ENCODE data around the gene ASL. TPM values are rescaled to one million over a fixed set of nuclear protein-coding genes. Genes with fewer than 3 reads are reported as not detected.

ASL gene
- total and polyA plus RNA-seq, 7 donors = 15.6 to 120 (median 30.7) TPM

GRCh38 chr7:66088861-66089838, 13.5 kb downstream of the ASL start:
- Histone ChIP-seq H3K27ac (no peak overlapping the region), H3K9me3 (no peaks in the 10 kb centered on the region), H3K4me1 (no peaks in the 10 kb centered on the region), H3K27me3 (no peaks in the 10 kb centered on the region), H3K36me3 (peaks cover 0 to 14% (median 0%) of the 10 kb centered on the region in 4 donors), H3K4me3 (no peak overlapping the region)
- DNase-seq = no peak
- WGBS, 2 donors = 79 to 86% methylated on average over 32 of the region's 32 CpGs
- no peak for TF ChIP-seq CTCF (IDR thresholded peaks at IDR 0.05)
- TF ChIP-seq POLR2AphosphoS5 (IDR thresholded peaks at IDR 0.05) = no peak
- no peak for TF ChIP-seq POLR2A (IDR thresholded peaks at IDR 0.05)
- TF ChIP-seq EP300 (IDR thresholded peaks at IDR 0.05) = no peak
- intact Hi-C loops (cut with DNase I) = no loop called here

GRCh38 chr7:66092654-66093053, 17.0 kb downstream of the ASL start:
- TF ChIP-seq POLR2AphosphoS5 (IDR thresholded peaks at IDR 0.05) (no peak), CTCF (IDR thresholded peaks at IDR 0.05) (no peak), POLR2A (IDR thresholded peaks at IDR 0.05) (no peak), EP300 (IDR thresholded peaks at IDR 0.05) (no peak)
- Histone ChIP-seq H3K36me3 (no peaks in the 10 kb centered on the region), H3K27me3 (no peaks in the 10 kb centered on the region), H3K4me1 (no peaks in the 10 kb centered on the region), H3K4me3 (no peak overlapping the region), H3K9me3 (no peaks in the 10 kb centered on the region), H3K27ac (no peak overlapping the region)
- intact Hi-C loops (cut with DNase I) = no loop called here
- WGBS, 2 donors = 95% methylated on average over 19 of the region's 19 CpGs
- no peak for DNase-seq

DNA sequence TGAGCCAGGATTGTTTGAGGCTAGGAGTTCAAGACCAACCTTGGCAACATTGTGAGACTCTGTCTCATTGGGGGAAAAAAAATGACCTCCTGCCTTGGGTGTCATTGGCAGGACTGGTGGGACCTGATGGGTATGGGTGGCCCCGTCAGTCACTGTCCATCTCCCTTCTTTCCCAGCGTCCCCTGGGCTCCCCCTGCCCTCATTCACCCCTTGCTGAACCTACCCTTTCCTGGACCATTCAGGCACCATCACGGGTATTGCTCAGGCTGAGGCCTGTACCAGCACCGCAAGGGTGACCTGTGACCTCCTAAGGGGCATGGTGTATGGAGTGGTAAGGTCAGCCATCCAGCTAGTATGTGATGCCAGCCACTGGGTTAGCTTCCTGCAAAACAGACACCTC, 19.4 kb downstream of the ASL start:
- Histone ChIP-seq H3K4me3 (no peak overlapping the region), H3K9me3 (no peaks in the 10 kb centered on the region), H3K27me3 (no peaks in the 10 kb centered on the region), H3K4me1 (peaks cover 0 to 7% (median 6%) of the 10 kb centered on the region in 4 donors), H3K36me3 (no peaks in the 10 kb centered on the region), H3K27ac (no peak overlapping the region)
- DNase-seq = no peak
- intact Hi-C loops (cut with DNase I) = no loop called here
- WGBS, 2 donors = 91 to 92% methylated on average over 4 of the region's 4 CpGs
- no peak for TF ChIP-seq POLR2A (IDR thresholded peaks at IDR 0.05)
- TF ChIP-seq CTCF (IDR thresholded peaks at IDR 0.05) = no peak
- no peak for TF ChIP-seq POLR2AphosphoS5 (IDR thresholded peaks at IDR 0.05)
- TF ChIP-seq EP300 (IDR thresholded peaks at IDR 0.05) = no peak

DNA sequence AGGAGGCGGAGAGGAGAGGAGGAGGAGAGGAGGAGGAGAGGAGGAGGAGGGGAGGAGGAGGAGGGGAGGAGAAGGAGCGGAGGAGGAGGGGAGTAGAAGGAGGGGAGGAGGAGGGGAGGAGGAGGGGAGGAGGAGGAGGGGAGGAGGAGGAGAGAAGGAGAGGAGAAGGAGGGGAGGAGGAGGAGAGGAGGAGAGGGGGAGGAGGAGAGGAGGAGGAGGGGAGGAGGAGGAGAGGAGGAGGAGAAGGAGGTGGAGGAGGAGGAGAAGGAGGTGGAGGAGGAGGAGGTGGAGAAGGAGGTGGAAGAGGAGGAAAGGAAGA, 23.6 kb downstream of the ASL start:
- WGBS, 2 donors = no CpG with 5 or more reads among the region's 2 CpGs
- no peak for DNase-seq
- no peaks in the 10 kb centered on the region for H3K27me3 ChIP-seq
- intact Hi-C loops (cut with DNase I) = no loop called here
- H3K9me3 ChIP-seq = no peaks in the 10 kb centered on the region
- no peaks in the 10 kb centered on the region for H3K36me3 ChIP-seq
- H3K27ac ChIP-seq = peak overlapping the region in 3 of 4 donors; percentile 78 to 80 (median 80)
- no peak overlapping the region for H3K4me3 ChIP-seq
- TF ChIP-seq EP300 (IDR thresholded peaks at IDR 0.05) = no peak
- TF ChIP-seq CTCF (IDR thresholded peaks at IDR 0.05) = no peak
- TF ChIP-seq POLR2AphosphoS5 (IDR thresholded peaks at IDR 0.05) = no peak
- TF ChIP-seq POLR2A (IDR thresholded peaks at IDR 0.05) = no peak
- H3K4me1 ChIP-seq = peaks cover 0 to 13% (median 11%) of the 10 kb centered on the region in 4 donors

Data from sigmoid colon (tissue), 7 donors.